Measurements from ENCODE around the gene DPP6. TPM values are rescaled to one million over a fixed set of nuclear protein-coding genes. Genes with fewer than 3 reads are reported as not detected.

The DPP6 gene
- total RNA-seq, 1 experiment from 2014 or later = not detected

DNA sequence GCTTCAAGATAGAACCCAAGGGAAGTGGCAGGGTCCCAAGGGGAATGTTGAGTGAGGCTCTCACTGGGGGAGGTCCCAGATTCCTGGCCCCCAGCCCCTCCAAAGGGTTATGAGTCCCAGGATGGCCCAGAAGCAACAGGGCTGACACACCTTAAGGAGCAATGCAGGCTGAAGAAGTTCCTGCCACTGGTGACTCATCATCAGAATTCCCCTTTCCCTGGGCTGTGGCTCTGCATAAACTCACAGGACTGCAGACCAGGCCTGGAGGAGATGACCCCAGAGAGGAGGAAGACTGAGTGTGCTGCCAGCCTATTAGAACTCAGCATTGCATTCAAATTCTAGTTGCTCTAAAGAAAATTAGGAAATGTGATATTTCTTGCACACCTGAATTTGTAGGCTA, 126.7 kb downstream of the DPP6 start:
- BruUV-seq (replicated peaks) = no TSS peak
- no peaks in the 10 kb centered on the region; the same call in 1 of the 2 replicates for H3K27me3 ChIP-seq (ENCODE audit: control insufficient read depth, insufficient read depth, low read length)
- no peaks in the 10 kb centered on the region for H3K36me3 ChIP-seq (ENCODE audit: control insufficient read depth, insufficient read depth, low read length)
- H3K9me3 ChIP-seq (ENCODE audit: control insufficient read depth, insufficient read depth, low read depth, low read length) = no peaks in the 10 kb centered on the region
- ChIA-PET CTCF (no interaction called here), POLR2A (no interaction called here)
- intact Hi-C loops (cut with micrococcal nuclease; ENCODE audit: unreplicated experiment) = no loop called here
- H3K4me3 ChIP-seq (ENCODE audit: low read depth in 2 of 2, low read length in 2 of 2) = no peak overlapping the region
- DNase-seq (ENCODE audit: low read depth, low spot score) = no peak
- H3K27ac ChIP-seq (ENCODE audit: low read length) = no peak overlapping the region
- H3K4me1 ChIP-seq (ENCODE audit: control insufficient read depth, insufficient read depth, low read length) = no peaks in the 10 kb centered on the region
- ATAC-seq = no peak
- TF ChIP-seq POLR2AphosphoS5 (IDR thresholded peaks at IDR 0.05; ENCODE audit: low read depth, low read length) = no peak
- TF ChIP-seq, protein P1, sequence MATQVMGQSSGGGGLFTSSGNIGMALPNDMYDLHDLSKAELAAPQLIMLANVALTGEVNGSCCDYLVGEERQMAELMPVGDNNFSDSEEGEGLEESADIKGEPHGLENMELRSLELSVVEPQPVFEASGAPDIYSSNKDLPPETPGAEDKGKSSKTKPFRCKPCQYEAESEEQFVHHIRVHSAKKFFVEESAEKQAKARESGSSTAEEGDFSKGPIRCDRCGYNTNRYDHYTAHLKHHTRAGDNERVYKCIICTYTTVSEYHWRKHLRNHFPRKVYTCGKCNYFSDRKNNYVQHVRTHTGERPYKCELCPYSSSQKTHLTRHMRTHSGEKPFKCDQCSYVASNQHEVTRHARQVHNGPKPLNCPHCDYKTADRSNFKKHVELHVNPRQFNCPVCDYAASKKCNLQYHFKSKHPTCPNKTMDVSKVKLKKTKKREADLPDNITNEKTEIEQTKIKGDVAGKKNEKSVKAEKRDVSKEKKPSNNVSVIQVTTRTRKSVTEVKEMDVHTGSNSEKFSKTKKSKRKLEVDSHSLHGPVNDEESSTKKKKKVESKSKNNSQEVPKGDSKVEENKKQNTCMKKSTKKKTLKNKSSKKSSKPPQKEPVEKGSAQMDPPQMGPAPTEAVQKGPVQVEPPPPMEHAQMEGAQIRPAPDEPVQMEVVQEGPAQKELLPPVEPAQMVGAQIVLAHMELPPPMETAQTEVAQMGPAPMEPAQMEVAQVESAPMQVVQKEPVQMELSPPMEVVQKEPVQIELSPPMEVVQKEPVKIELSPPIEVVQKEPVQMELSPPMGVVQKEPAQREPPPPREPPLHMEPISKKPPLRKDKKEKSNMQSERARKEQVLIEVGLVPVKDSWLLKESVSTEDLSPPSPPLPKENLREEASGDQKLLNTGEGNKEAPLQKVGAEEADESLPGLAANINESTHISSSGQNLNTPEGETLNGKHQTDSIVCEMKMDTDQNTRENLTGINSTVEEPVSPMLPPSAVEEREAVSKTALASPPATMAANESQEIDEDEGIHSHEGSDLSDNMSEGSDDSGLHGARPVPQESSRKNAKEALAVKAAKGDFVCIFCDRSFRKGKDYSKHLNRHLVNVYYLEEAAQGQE (IDR thresholded peaks at IDR 0.05; ENCODE audit: insufficient read depth in 1 of 2, low read depth in 2 of 2, low read length in 1 of 2) = no peak
- TF ChIP-seq SIN3A (IDR thresholded peaks at IDR 0.05; ENCODE audit: borderline replicate concordance, insufficient read depth, low read depth, low read length) = no peak
- TF ChIP-seq, protein P2, sequence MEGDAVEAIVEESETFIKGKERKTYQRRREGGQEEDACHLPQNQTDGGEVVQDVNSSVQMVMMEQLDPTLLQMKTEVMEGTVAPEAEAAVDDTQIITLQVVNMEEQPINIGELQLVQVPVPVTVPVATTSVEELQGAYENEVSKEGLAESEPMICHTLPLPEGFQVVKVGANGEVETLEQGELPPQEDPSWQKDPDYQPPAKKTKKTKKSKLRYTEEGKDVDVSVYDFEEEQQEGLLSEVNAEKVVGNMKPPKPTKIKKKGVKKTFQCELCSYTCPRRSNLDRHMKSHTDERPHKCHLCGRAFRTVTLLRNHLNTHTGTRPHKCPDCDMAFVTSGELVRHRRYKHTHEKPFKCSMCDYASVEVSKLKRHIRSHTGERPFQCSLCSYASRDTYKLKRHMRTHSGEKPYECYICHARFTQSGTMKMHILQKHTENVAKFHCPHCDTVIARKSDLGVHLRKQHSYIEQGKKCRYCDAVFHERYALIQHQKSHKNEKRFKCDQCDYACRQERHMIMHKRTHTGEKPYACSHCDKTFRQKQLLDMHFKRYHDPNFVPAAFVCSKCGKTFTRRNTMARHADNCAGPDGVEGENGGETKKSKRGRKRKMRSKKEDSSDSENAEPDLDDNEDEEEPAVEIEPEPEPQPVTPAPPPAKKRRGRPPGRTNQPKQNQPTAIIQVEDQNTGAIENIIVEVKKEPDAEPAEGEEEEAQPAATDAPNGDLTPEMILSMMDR (IDR thresholded peaks at IDR 0.05) = no peak
- no peak for TF ChIP-seq TCF7L2 (IDR thresholded peaks at IDR 0.05; ENCODE audit: low read depth, low read length)
- in situ Hi-C loops (cut with HindIII; ENCODE audit: low pct_unique_long_range_greater_than_20kb, low sequenced_read_pairs) = no loop called here

DNA sequence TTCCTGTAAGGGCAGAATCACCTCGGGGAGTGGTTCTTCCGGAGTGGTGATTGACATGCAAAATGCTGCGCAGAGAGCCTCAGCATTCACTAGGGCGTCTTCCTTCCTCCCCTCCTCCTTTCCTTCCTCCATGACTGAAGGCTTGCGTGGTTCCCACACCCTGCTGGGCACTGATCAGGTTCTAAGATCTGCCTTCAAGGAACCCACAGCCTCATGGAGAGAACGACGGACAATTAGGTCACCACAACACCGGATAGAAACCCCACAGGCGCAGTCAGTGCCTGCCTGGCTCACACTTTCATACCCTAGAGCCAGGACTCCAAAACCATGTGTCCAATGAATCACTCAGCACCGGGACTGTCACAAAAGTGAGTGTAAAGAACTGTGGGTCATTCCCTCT, 131.3 kb downstream of the DPP6 start:
- TF ChIP-seq, protein P1 (IDR thresholded peaks at IDR 0.05; ENCODE audit: insufficient read depth in 1 of 2, low read depth in 2 of 2, low read length in 1 of 2) = no peak
- TF ChIP-seq POLR2AphosphoS5 (IDR thresholded peaks at IDR 0.05; ENCODE audit: low read depth, low read length) = no peak
- TF ChIP-seq SIN3A (IDR thresholded peaks at IDR 0.05; ENCODE audit: borderline replicate concordance, insufficient read depth, low read depth, low read length) = no peak
- no peak for TF ChIP-seq TCF7L2 (IDR thresholded peaks at IDR 0.05; ENCODE audit: low read depth, low read length)
- TF ChIP-seq, protein P2 (IDR thresholded peaks at IDR 0.05) = no peak
- H3K27ac ChIP-seq (ENCODE audit: low read length) = no peak overlapping the region
- intact Hi-C loops (cut with micrococcal nuclease; ENCODE audit: unreplicated experiment) = no loop called here
- ATAC-seq (no peak), DNase-seq (ENCODE audit: low read depth, low spot score) (no peak)
- H3K9me3 ChIP-seq (ENCODE audit: control insufficient read depth, insufficient read depth, low read depth, low read length) = no peaks in the 10 kb centered on the region
- no TSS peak for BruUV-seq (replicated peaks)
- peaks cover 3% of the 10 kb centered on the region; the same call in 1 of the 2 replicates for H3K27me3 ChIP-seq (ENCODE audit: control insufficient read depth, insufficient read depth, low read length)
- no peaks in the 10 kb centered on the region for H3K36me3 ChIP-seq (ENCODE audit: control insufficient read depth, insufficient read depth, low read length)
- ChIA-PET POLR2A (no interaction called here), CTCF (no interaction called here)
- H3K4me1 ChIP-seq (ENCODE audit: control insufficient read depth, insufficient read depth, low read length) = no peaks in the 10 kb centered on the region
- in situ Hi-C loops (cut with HindIII; ENCODE audit: low pct_unique_long_range_greater_than_20kb, low sequenced_read_pairs) = no loop called here
- no peak overlapping the region for H3K4me3 ChIP-seq (ENCODE audit: low read depth in 2 of 2, low read length in 2 of 2)

Data from Panc1 (cell line).